ENCODE results near the gene PLEKHG5. TPM values are rescaled to one million over a fixed set of nuclear protein-coding genes. Genes with fewer than 3 reads are reported as not detected.
"Not testable (repeated sequence)": the region's sequence is repeated elsewhere in the genome, so short reads cannot be mapped to it uniquely, and the experiment has no call there.

PLEKHG5 gene
- total RNA-seq, 2 donors from 2014 or later = 0.33 to 0.81 TPM

GRCh38 chr1:6497215-6497866 lies 5.9 kb upstream of the PLEKHG5 start:
- ATAC-seq = peak; percentile 63 to 78

GRCh38 chr1:6496890-6497214 lies 5.4 kb upstream of the PLEKHG5 start:
- H3K9me3 Mint-ChIP-seq = no peaks in the 10 kb centered on the region
- H3K36me3 Mint-ChIP-seq = no peaks in the 10 kb centered on the region
- H3K4me1 Mint-ChIP-seq (ENCODE audit: low read depth in 2 of 2) = peaks cover 0 to under 1% of the 10 kb centered on the region in 2 donors
- H3K4me3 Mint-ChIP-seq = peak overlapping the region; percentile 34
- ATAC-seq (no peak), DNase-seq (ENCODE audit: low spot score) (no peak)
- H3K27ac Mint-ChIP-seq = no peak overlapping the region
- H3K27me3 Mint-ChIP-seq = peaks cover 8 to 12% of the 10 kb centered on the region in 2 donors

More at GRCh38 chr1:6497215-6497866, 5.9 kb upstream of the PLEKHG5 start:
- DNase-seq (ENCODE audit: low spot score) = no peak
- H3K27ac Mint-ChIP-seq = no peak overlapping the region
- peaks cover 6 to 12% of the 10 kb centered on the region in 2 donors for H3K27me3 Mint-ChIP-seq
- peak overlapping the region; percentile 32 for H3K4me3 Mint-ChIP-seq
- H3K36me3 Mint-ChIP-seq = no peaks in the 10 kb centered on the region
- H3K9me3 Mint-ChIP-seq = no peaks in the 10 kb centered on the region
- H3K4me1 Mint-ChIP-seq (ENCODE audit: low read depth in 2 of 2) = no peaks in the 10 kb centered on the region

- no peaks in the 10 kb centered on the region for H3K9me3 Mint-ChIP-seq
- ATAC-seq (no peak), DNase-seq (ENCODE audit: low spot score) (no peak)
- peaks cover 11 to 16% of the 10 kb centered on the region in 2 donors for H3K27me3 Mint-ChIP-seq
- H3K4me1 Mint-ChIP-seq (ENCODE audit: low read depth in 2 of 2) = peaks cover 5 to 6% of the 10 kb centered on the region in 2 donors
- no peak overlapping the region for H3K27ac Mint-ChIP-seq
- H3K4me3 Mint-ChIP-seq = peak overlapping the region; percentile 34
- H3K36me3 Mint-ChIP-seq = no peaks in the 10 kb centered on the region
Observed at GRCh38 chr1:6496365-6496721, 4.9 kb upstream of the PLEKHG5 start.

GRCh38 chr1:6495540-6496364 lies 4.3 kb upstream of the PLEKHG5 start:
- H3K9me3 Mint-ChIP-seq = no peaks in the 10 kb centered on the region
- H3K27ac Mint-ChIP-seq = no peak overlapping the region
- peaks cover 5 to 8% of the 10 kb centered on the region in 2 donors for H3K4me1 Mint-ChIP-seq (ENCODE audit: low read depth in 2 of 2)
- DNase-seq (ENCODE audit: low spot score) = no peak
- no peak overlapping the region for H3K4me3 Mint-ChIP-seq
- peaks cover 10 to 14% of the 10 kb centered on the region in 2 donors for H3K27me3 Mint-ChIP-seq
- H3K36me3 Mint-ChIP-seq = no peaks in the 10 kb centered on the region
- no peak for ATAC-seq

- Mint-ChIP-seq H3K4me3 (no peak overlapping the region), H3K27ac (no peak overlapping the region), H3K4me1 (ENCODE audit: low read depth in 2 of 2) (peaks cover 5 to 8% of the 10 kb centered on the region in 2 donors), H3K36me3 (no peaks in the 10 kb centered on the region), H3K9me3 (no peaks in the 10 kb centered on the region), H3K27me3 (peaks cover 10 to 14% of the 10 kb centered on the region in 2 donors)
- DNase-seq (ENCODE audit: low spot score) = no peak
- ATAC-seq = no peak
Observed at GRCh38 chr1:6495041-6495441, 3.6 kb upstream of the PLEKHG5 start.

- H3K9me3 Mint-ChIP-seq = no peaks in the 10 kb centered on the region
- H3K4me3 Mint-ChIP-seq = no peak overlapping the region
- DNase-seq (ENCODE audit: low spot score) = no peak
- H3K27ac Mint-ChIP-seq = no peak overlapping the region
- no peak for ATAC-seq
- H3K36me3 Mint-ChIP-seq = no peaks in the 10 kb centered on the region
- peaks cover 5 to 8% of the 10 kb centered on the region in 2 donors for H3K4me1 Mint-ChIP-seq (ENCODE audit: low read depth in 2 of 2)
- peaks cover 10 to 14% of the 10 kb centered on the region in 2 donors for H3K27me3 Mint-ChIP-seq
Observed at GRCh38 chr1:6494627-6495026, 3.2 kb upstream of the PLEKHG5 start.

- DNase-seq (ENCODE audit: low spot score); H3K9me3 Mint-ChIP-seq; H3K4me3 Mint-ChIP-seq; H3K36me3 Mint-ChIP-seq; H3K27ac Mint-ChIP-seq; H3K4me1 Mint-ChIP-seq (ENCODE audit: low read depth in 2 of 2); ATAC-seq: not testable (repeated sequence)
- H3K27me3 Mint-ChIP-seq = peaks cover 10 to 11% of the 10 kb centered on the region in 2 donors
Observed at GRCh38 chr1:6493834-6494223, 2.4 kb upstream of the PLEKHG5 start.

- Mint-ChIP-seq H3K4me1 (ENCODE audit: low read depth in 2 of 2) (peaks cover 5 to 8% of the 10 kb centered on the region in 2 donors), H3K36me3 (no peaks in the 10 kb centered on the region), H3K27ac (peak overlapping the region; percentile 0 to 60), H3K4me3 (peak overlapping the region; percentile 72), H3K27me3 (peaks cover 10 to 14% of the 10 kb centered on the region in 2 donors), H3K9me3 (no peaks in the 10 kb centered on the region)
- ATAC-seq (no peak), DNase-seq (ENCODE audit: low spot score) (no peak)
Observed at GRCh38 chr1:6491966-6492365, 499 bp upstream of the PLEKHG5 start.

- no peaks in the 10 kb centered on the region for H3K36me3 Mint-ChIP-seq
- H3K27me3 Mint-ChIP-seq = peaks cover 10 to 20% of the 10 kb centered on the region in 2 donors
- peak overlapping the region; percentile 0 to 60 for H3K27ac Mint-ChIP-seq
- DNase-seq (ENCODE audit: low spot score) = no peak
- no peaks in the 10 kb centered on the region for H3K9me3 Mint-ChIP-seq
- H3K4me3 Mint-ChIP-seq = peak overlapping the region; percentile 72
- ATAC-seq = no peak
- peaks cover 8 to 11% of the 10 kb centered on the region in 2 donors for H3K4me1 Mint-ChIP-seq (ENCODE audit: low read depth in 2 of 2)
Observed at GRCh38 chr1:6491081-6491449, 402 bp downstream of the PLEKHG5 start.

GRCh38 chr1:6490181-6491080 lies 1.0 kb downstream of the PLEKHG5 start:
- Mint-ChIP-seq H3K36me3 (no peaks in the 10 kb centered on the region), H3K4me1 (ENCODE audit: low read depth in 2 of 2) (peaks cover 8 to 12% of the 10 kb centered on the region in 2 donors), H3K27me3 (peaks cover 10 to 21% of the 10 kb centered on the region in 2 donors), H3K27ac (no peak overlapping the region), H3K4me3 (peak overlapping the region; percentile 72), H3K9me3 (no peaks in the 10 kb centered on the region)
- DNase-seq (ENCODE audit: low spot score) (no peak), ATAC-seq (peak; percentile 69 to 70)

GRCh38 chr1:6489799-6490180 lies 1.7 kb downstream of the PLEKHG5 start:
- H3K4me1 Mint-ChIP-seq (ENCODE audit: low read depth in 2 of 2) = peaks cover 8 to 12% of the 10 kb centered on the region in 2 donors
- ATAC-seq (peak; percentile 76 to 83), DNase-seq (ENCODE audit: low spot score) (peak; percentile 81)
- no peak overlapping the region for H3K27ac Mint-ChIP-seq
- H3K9me3 Mint-ChIP-seq = no peaks in the 10 kb centered on the region
- no peaks in the 10 kb centered on the region for H3K36me3 Mint-ChIP-seq
- H3K27me3 Mint-ChIP-seq = peaks cover 11 to 21% of the 10 kb centered on the region in 2 donors
- H3K4me3 Mint-ChIP-seq = peak overlapping the region; percentile 64

- H3K27ac Mint-ChIP-seq = no peak overlapping the region
- H3K4me3 Mint-ChIP-seq = no peak overlapping the region
- H3K4me1 Mint-ChIP-seq (ENCODE audit: low read depth in 2 of 2) = peaks cover 8 to 12% of the 10 kb centered on the region in 2 donors
- H3K36me3 Mint-ChIP-seq = no peaks in the 10 kb centered on the region
- peaks cover 15 to 24% of the 10 kb centered on the region in 2 donors for H3K27me3 Mint-ChIP-seq
- ATAC-seq (no peak), DNase-seq (ENCODE audit: low spot score) (no peak)
- no peaks in the 10 kb centered on the region for H3K9me3 Mint-ChIP-seq
Observed at GRCh38 chr1:6489383-6489765, 2.1 kb downstream of the PLEKHG5 start.

GRCh38 chr1:6488602-6489382 lies 2.7 kb downstream of the PLEKHG5 start:
- Mint-ChIP-seq H3K9me3 (no peaks in the 10 kb centered on the region), H3K27me3 (peaks cover 15 to 28% of the 10 kb centered on the region in 2 donors), H3K27ac (no peak overlapping the region), H3K4me3 (no peak overlapping the region), H3K4me1 (ENCODE audit: low read depth in 2 of 2) (peaks cover 8 to 12% of the 10 kb centered on the region in 2 donors), H3K36me3 (no peaks in the 10 kb centered on the region)
- ATAC-seq (no peak), DNase-seq (ENCODE audit: low spot score) (no peak)
